HL-60 (cell line): ENCODE results near the gene CREB3.

Experiments used
- DNase-seq, 2 experiments: peaks; one replicate each; pipeline ENCODE4 v3.0.0-alpha.2; 2010 to 2020; ENCODE audit warnings: low read depth in 1 of 2, low spot score in 1 of 2
- H3K27ac ChIP-seq: fragments of 250-450 bp; sonication (Bioruptor Pico); replicated peaks from 2 replicates; pipeline ENCODE4 v1.5.1; 2020; ENCODE audit warnings: mild to moderate bottlenecking, moderate library complexity
- H3K27me3 ChIP-seq: fragments of 250-450 bp; sonication (Bioruptor Pico); 2 replicates; pipeline ENCODE4 v1.5.1; 2021; ENCODE audit warnings: mild to moderate bottlenecking, moderate library complexity; ENCODE audit not compliant: insufficient read depth, poor library complexity, severe bottlenecking
- H3K4me3 ChIP-seq: replicated peaks from 2 replicates; pipeline ENCODE4 v1.5.1; 2011; ENCODE audit warnings: mild to moderate bottlenecking, control low read depth, low read length; ENCODE audit not compliant: insufficient read depth
- CTCF ChIP-seq: IDR thresholded peaks from one replicate; pipeline ENCODE4 v1.5.1; 2011; ENCODE audit warnings: low read length, control low read depth, inconsistent platforms; ENCODE audit not compliant: insufficient read depth
- GABPA ChIP-seq: IDR thresholded peaks from 2 replicates; pipeline ENCODE4 v1.6.1; 2012; ENCODE audit warnings: low read depth
- POLR2AphosphoS5 ChIP-seq: IDR thresholded peaks from 2 replicates; pipeline ENCODE4 v1.6.1; 2012; ENCODE audit warnings: low read depth
- REST ChIP-seq: IDR thresholded peaks from 2 replicates; pipeline ENCODE4 v1.6.1; 2012; ENCODE audit warnings: low read depth; ENCODE audit not compliant: insufficient replicate concordance
- SPI1 ChIP-seq: IDR thresholded peaks from 2 replicates; pipeline ENCODE4 v1.6.1; 2012; ENCODE audit warnings: low read depth, mild to moderate bottlenecking, borderline replicate concordance

The CREB3 gene

GRCh38 chr9:35736201-35736633 lies 3.8 kb downstream of the CREB3 start:
- Histone ChIP-seq H3K27me3 (no peaks in the 10 kb centered on the region), H3K4me3 (no peak overlapping the region), H3K27ac (no peak overlapping the region)
- TF ChIP-seq GABPA (no peak), CTCF (peak; percentile 93)
- peak in 1 of 2 experiments; percentile 82 for DNase-seq

- TF ChIP-seq GABPA (no peak), SPI1 (no peak), POLR2AphosphoS5 (no peak), REST (no peak), CTCF (no peak)
- H3K4me3 ChIP-seq = no peak overlapping the region
- no peaks in the 10 kb centered on the region for H3K27me3 ChIP-seq
- no peak overlapping the region for H3K27ac ChIP-seq
- no peak for DNase-seq
Measured at GRCh38 chr9:35737143-35737542, 4.7 kb downstream of the CREB3 start.

GRCh38 chr9:35738186-35738585 lies 5.7 kb downstream of the CREB3 start:
- no peak for TF ChIP-seq POLR2AphosphoS5
- TF ChIP-seq CTCF = no peak
- TF ChIP-seq SPI1 = no peak
- Histone ChIP-seq H3K27me3 (no peaks in the 10 kb centered on the region), H3K4me3 (no peak overlapping the region), H3K27ac (no peak overlapping the region)
- no peak for DNase-seq

GRCh38 chr9:35738924-35739323 lies 6.5 kb downstream of the CREB3 start:
- Histone ChIP-seq H3K27ac (no peak overlapping the region), H3K4me3 (no peak overlapping the region), H3K27me3 (no peaks in the 10 kb centered on the region)
- TF ChIP-seq GABPA (no peak), REST (no peak), CTCF (no peak), SPI1 (no peak), POLR2AphosphoS5 (no peak)
- DNase-seq = no peak
